GM23338 (cell line): ENCODE results near the gene SUN2. TPM values are rescaled to one million over a fixed set of nuclear protein-coding genes. Genes with fewer than 3 reads are reported as not detected.

Experiments used
- ATAC-seq: fragments of 200-7000 bp; cut with Tn5 transposase; 3 replicates; pipeline ENCODE4 v1.9.1; 2020
- DNase-seq: peaks from one replicate; pipeline ENCODE4 v3.0.0-alpha.2; 2015; ENCODE audit warnings: low spot score
- H2AFZ ChIP-seq: fragments of 200-600 bp; sonication (generic); 2 replicates; pipeline ENCODE4 v1.8.0; 2016; ENCODE audit warnings: antibody characterized with exemption, mild to moderate bottlenecking, moderate library complexity
- H3F3A ChIP-seq: fragments of 200-600 bp; sonication (generic); replicated peaks from 2 replicates; pipeline ENCODE4 v1.8.0; 2017; ENCODE audit warnings: antibody characterized with exemption, mixed run types, low read depth
- H3K27ac ChIP-seq: fragments of 200-600 bp; sonication (generic); 2 replicates; pipeline ENCODE4 v1.6.1; 2016; ENCODE audit warnings: low read depth
- H3K27me3 ChIP-seq: fragments of 200-600 bp; sonication (generic); 2 replicates; pipeline ENCODE4 v1.8.0; 2016; ENCODE audit warnings: mild to moderate bottlenecking, mixed run types, moderate library complexity; ENCODE audit not compliant: insufficient read depth
- H3K36me3 ChIP-seq: fragments of 200-600 bp; sonication (generic); 2 replicates; pipeline ENCODE4 v1.8.0; 2016; ENCODE audit warnings: mild to moderate bottlenecking; ENCODE audit not compliant: insufficient read depth
- H3K4me1 ChIP-seq: fragments of 200-600 bp; sonication (generic); 2 replicates; pipeline ENCODE4 v1.8.0; 2016; ENCODE audit warnings: mild to moderate bottlenecking, moderate library complexity; ENCODE audit not compliant: insufficient read depth
- H3K4me2 ChIP-seq: fragments of 200-600 bp; sonication (generic); 2 replicates; pipeline ENCODE4 v1.7.1; 2017; ENCODE audit warnings: mixed run types
- H3K4me3 ChIP-seq: fragments of 200-600 bp; sonication (generic); 2 replicates; pipeline ENCODE4 v1.6.1; 2016; ENCODE audit warnings: mixed run types
- H3K79me2 ChIP-seq: fragments of 200-600 bp; sonication (generic); replicated peaks from 2 replicates; pipeline ENCODE4 v1.8.0; 2017; ENCODE audit warnings: mild to moderate bottlenecking; ENCODE audit not compliant: insufficient read depth
- H3K9me2 ChIP-seq: fragments of 200-600 bp; sonication (generic); 2 replicates; pipeline ENCODE4 v1.8.0; 2017; ENCODE audit not compliant: insufficient read depth
- H4K20me1 ChIP-seq: fragments of 200-600 bp; sonication (generic); replicated peaks from 2 replicates; pipeline ENCODE4 v1.8.0; 2017; ENCODE audit warnings: mild to moderate bottlenecking; ENCODE audit not compliant: insufficient read depth
- H3K27ac Mint-ChIP-seq: 2 replicates; pipeline ENCODE4 v1.8.0; 2020; ENCODE audit warnings: inconsistent platforms, mild to moderate bottlenecking, moderate library complexity, mixed read lengths
- H3K27me3 Mint-ChIP-seq: 3 replicates; pipeline ENCODE4 v1.8.0; 2022; ENCODE audit warnings: low read depth, mild to moderate bottlenecking, moderate library complexity, mixed read lengths, inconsistent platforms; ENCODE audit not compliant: insufficient read depth, poor library complexity
- H3K36me3 Mint-ChIP-seq: 3 replicates; pipeline ENCODE4 v1.8.0; 2021; ENCODE audit warnings: low read depth, mild to moderate bottlenecking, inconsistent platforms, moderate library complexity, mixed read lengths
- H3K4me1 Mint-ChIP-seq: 3 replicates; pipeline ENCODE4 v1.8.0; 2020; ENCODE audit warnings: mild to moderate bottlenecking, inconsistent platforms, mixed read lengths
- H3K4me3 Mint-ChIP-seq: 3 replicates; pipeline ENCODE4 v1.8.0; 2021; ENCODE audit warnings: moderate library complexity, mild to moderate bottlenecking, inconsistent platforms, mixed read lengths
- H3K9me3 Mint-ChIP-seq: 3 replicates; pipeline ENCODE4 v1.8.0; 2020; ENCODE audit warnings: moderate library complexity, mild to moderate bottlenecking, inconsistent platforms, mixed read lengths
- CREB1 ChIP-seq: fragments of 250-450 bp; sonication (Bioruptor Pico); IDR thresholded peaks from 2 replicates; pipeline ENCODE4 v1.5.0; 2020; ENCODE audit warnings: low read depth, mild to moderate bottlenecking, moderate library complexity
- EZH2 ChIP-seq: fragments of 200-600 bp; sonication (generic); IDR thresholded peaks from one replicate; pipeline ENCODE4 v1.8.0; 2017; ENCODE audit warnings: antibody characterized with exemption, mild to moderate bottlenecking, low read depth; ENCODE audit not compliant: unreplicated experiment
- JUNB ChIP-seq: IDR thresholded peaks from one replicate; pipeline ENCODE4 v1.6.1; 2016; ENCODE audit warnings: antibody characterized with exemption; ENCODE audit not compliant: unreplicated experiment
- NANOG ChIP-seq: IDR thresholded peaks from 2 replicates; pipeline ENCODE4 v1.6.1; 2016; ENCODE audit warnings: antibody characterized with exemption, borderline replicate concordance
- ZNF114 ChIP-seq: fragments of 250-450 bp; sonication (Bioruptor Pico); IDR thresholded peaks from 2 replicates; pipeline ENCODE4 v1.5.0; 2020; ENCODE audit warnings: mild to moderate bottlenecking, moderate library complexity
- ZNF331 ChIP-seq: fragments of 250-450 bp; sonication (Bioruptor Pico); IDR thresholded peaks from 2 replicates; pipeline ENCODE4 v1.5.0; 2020; ENCODE audit warnings: low read depth, mild to moderate bottlenecking, moderate library complexity
- polyA plus RNA-seq: library from polyadenylated mRNA; unstranded; fragments of >200 nt; fragmentation: Nextera tagmentation; extraction: Ambion mirVana; gene quantifications from 2 replicates; pipeline ENCODE4 v1.2.1, GENCODE V29; 2016
- total RNA-seq: library from RNA; depleted of rRNA; stranded (reverse); fragments of >200 nt; shearing (Covaris generic); gene quantifications from 2 replicates; pipeline ENCODE4 v1.2.3, GENCODE V29; 2014
- TF ChIP-seq, protein P1 (sequence below): IDR thresholded peaks from 2 replicates; pipeline ENCODE4 v1.6.1; 2016; ENCODE audit warnings: antibody characterized with exemption
- TF ChIP-seq, protein P2 (sequence below), 2 experiments: fragments of 200-600 bp in 1 of 2; sonication (generic) in 1 of 2; conservative IDR thresholded peaks; 2 replicates each; pipeline versions ENCODE4 v1.5.1 to v1.6.1; 2016 to 2017; ENCODE audit warnings: antibody characterized with exemption in 2 of 2, low read depth in 2 of 2, mild to moderate bottlenecking in 2 of 2, moderate library complexity in 1 of 2

SUN2 gene
- total and polyA plus RNA-seq, 2 experiments from 2014 or later = 7.2 to 17.6 TPM

DNA sequence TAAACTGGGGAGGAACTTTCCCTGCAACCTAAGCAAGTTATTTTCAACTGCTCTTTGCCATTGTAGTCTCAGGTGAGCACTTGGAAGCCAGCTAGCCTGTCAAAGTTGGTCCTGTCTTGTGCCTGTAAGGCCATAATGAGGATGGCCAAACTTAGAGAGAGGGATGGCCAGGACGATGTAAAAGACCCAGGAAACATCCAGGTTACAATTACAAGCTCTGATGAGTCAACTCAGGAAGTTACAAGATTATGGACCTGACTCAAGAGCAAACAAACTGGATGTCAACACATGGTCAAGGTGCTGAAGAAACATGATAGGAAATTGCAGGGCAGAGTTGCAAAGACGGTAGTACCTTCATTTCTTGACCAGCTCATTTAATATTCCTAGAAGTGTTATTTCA lies 48.5 kb downstream of the SUN2 start (continued):
- TF ChIP-seq ZNF331 (CRISPR knock-in tag) = no peak

DNA sequence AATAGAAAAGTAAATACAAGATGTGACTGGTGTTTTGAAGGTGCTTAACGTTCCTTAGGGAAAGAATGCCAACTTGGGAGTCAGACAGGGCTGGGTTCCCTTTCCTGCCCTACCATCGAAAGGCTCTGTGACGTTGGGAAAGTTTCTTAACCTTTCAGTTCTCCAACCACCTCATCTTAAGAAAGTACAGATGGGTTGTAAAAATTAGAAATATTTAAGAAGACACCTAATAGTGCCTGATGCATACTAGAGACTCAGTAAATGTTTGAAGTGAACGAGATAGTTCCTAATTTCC lies 49.0 kb downstream of the SUN2 start:
- peaks cover 56% of the 10 kb centered on the region for H3K79me2 ChIP-seq
- peaks cover 54% of the 10 kb centered on the region for H3K4me1 Mint-ChIP-seq

DNA sequence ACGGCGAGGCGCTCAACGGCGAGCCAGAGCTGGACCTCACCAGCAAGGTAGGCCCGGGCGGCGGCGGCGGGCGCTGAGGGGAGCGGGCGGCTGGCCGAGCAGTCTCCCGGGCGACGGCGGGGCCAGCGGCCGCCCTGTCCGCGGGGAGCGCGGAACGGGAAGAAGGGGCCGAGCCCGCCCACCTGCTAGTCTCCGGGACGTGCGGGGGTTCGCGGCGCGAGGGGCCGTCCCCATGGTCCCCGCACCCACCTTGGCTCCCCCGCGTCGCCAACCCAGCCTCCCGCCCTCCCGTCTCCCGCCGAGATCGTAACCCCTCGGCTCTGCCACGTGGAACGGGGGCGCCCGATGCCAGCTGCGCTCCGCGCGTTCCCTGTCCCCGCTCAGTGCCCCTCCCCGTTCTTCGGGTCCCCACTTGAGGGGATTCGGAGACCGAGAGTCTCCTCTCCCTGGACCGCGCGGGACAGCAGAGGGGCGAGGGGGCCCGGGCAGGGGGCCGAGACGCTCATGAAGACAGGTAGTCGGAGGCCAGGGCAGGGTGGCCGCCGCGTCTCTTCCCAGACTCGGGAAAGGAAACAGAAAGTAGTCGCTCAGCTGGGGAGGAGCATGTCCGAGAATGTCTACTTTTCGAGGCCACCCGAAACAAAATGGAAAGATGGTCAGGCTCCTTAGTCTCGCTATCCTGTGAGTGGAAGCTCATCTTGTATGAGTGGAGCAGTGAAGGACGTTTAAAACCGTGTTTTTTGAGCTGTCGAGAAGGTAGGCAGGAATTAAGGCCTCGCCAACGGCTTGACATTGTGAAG lies 49.5 kb downstream of the SUN2 start:
- H3K4me3 Mint-ChIP-seq = peak overlapping the region; percentile 90
- H3K9me2 ChIP-seq = no peaks in the 10 kb centered on the region
- TF ChIP-seq ZNF114 (CRISPR knock-in tag) (no peak), EZH2 (no peak), CREB1 (no peak), NANOG (no peak), JUNB (no peak)
- TF ChIP-seq, protein P1, sequence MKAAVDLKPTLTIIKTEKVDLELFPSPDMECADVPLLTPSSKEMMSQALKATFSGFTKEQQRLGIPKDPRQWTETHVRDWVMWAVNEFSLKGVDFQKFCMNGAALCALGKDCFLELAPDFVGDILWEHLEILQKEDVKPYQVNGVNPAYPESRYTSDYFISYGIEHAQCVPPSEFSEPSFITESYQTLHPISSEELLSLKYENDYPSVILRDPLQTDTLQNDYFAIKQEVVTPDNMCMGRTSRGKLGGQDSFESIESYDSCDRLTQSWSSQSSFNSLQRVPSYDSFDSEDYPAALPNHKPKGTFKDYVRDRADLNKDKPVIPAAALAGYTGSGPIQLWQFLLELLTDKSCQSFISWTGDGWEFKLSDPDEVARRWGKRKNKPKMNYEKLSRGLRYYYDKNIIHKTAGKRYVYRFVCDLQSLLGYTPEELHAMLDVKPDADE = no peak
- TF ChIP-seq, protein P2, sequence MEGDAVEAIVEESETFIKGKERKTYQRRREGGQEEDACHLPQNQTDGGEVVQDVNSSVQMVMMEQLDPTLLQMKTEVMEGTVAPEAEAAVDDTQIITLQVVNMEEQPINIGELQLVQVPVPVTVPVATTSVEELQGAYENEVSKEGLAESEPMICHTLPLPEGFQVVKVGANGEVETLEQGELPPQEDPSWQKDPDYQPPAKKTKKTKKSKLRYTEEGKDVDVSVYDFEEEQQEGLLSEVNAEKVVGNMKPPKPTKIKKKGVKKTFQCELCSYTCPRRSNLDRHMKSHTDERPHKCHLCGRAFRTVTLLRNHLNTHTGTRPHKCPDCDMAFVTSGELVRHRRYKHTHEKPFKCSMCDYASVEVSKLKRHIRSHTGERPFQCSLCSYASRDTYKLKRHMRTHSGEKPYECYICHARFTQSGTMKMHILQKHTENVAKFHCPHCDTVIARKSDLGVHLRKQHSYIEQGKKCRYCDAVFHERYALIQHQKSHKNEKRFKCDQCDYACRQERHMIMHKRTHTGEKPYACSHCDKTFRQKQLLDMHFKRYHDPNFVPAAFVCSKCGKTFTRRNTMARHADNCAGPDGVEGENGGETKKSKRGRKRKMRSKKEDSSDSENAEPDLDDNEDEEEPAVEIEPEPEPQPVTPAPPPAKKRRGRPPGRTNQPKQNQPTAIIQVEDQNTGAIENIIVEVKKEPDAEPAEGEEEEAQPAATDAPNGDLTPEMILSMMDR (conservative IDR thresholded peaks at IDR 0.05; ENCODE audit: low read depth in 2 of 2) = no peak
- peaks cover 51% of the 10 kb centered on the region for H3K79me2 ChIP-seq
- H3K9me3 Mint-ChIP-seq = no peaks in the 10 kb centered on the region
- peaks cover 4% of the 10 kb centered on the region; the same call in 1 of the 2 replicates for H3K36me3 ChIP-seq
- H3K4me3 ChIP-seq = peak overlapping the region; percentile 83
- H3K36me3 Mint-ChIP-seq = peaks cover 11% of the 10 kb centered on the region
- no peak overlapping the region for H2AFZ ChIP-seq
- peaks cover 54% of the 10 kb centered on the region for H3K4me1 Mint-ChIP-seq
- no peaks in the 10 kb centered on the region for H3K27me3 ChIP-seq
- H3K27me3 Mint-ChIP-seq = peaks cover 17% of the 10 kb centered on the region
- peak; percentile 38 for DNase-seq
- 0 out of 2 replicates have a peak overlapping the region, but pooled peaks have one; percentile 48 for H3K27ac Mint-ChIP-seq
- peaks cover 36% of the 10 kb centered on the region for H3K4me1 ChIP-seq
- ATAC-seq = peak; percentile 8
- H3F3A ChIP-seq = peaks cover 3% of the 10 kb centered on the region; the same call in 1 of the 2 replicates
- H3K27ac ChIP-seq = no peak overlapping the region
- peaks cover 36% of the 10 kb centered on the region for H4K20me1 ChIP-seq
- H3K4me2 ChIP-seq = peak overlapping the region; percentile 91

More for the DNA sequence above, 49.0 kb downstream of the SUN2 start:
- H3F3A ChIP-seq = no peaks in the 10 kb centered on the region
- H4K20me1 ChIP-seq = peaks cover 41% of the 10 kb centered on the region
- peaks cover 39% of the 10 kb centered on the region for H3K4me1 ChIP-seq
- no peak for ATAC-seq
- no peak overlapping the region for H3K27ac ChIP-seq
- H3K36me3 ChIP-seq = peaks cover 7% of the 10 kb centered on the region; the same call in 1 of the 2 replicates
- H2AFZ ChIP-seq = no peak overlapping the region
- peaks cover 11% of the 10 kb centered on the region for H3K36me3 Mint-ChIP-seq
- TF ChIP-seq, protein P2 (conservative IDR thresholded peaks at IDR 0.05; ENCODE audit: low read depth in 2 of 2) = no peak
- peaks cover 12% of the 10 kb centered on the region for H3K27me3 Mint-ChIP-seq
- H3K4me3 Mint-ChIP-seq = peak overlapping the region; percentile 90
- H3K9me3 Mint-ChIP-seq = no peaks in the 10 kb centered on the region
- H3K4me3 ChIP-seq = peak overlapping the region; percentile 83
- no peaks in the 10 kb centered on the region for H3K9me2 ChIP-seq
- H3K27ac Mint-ChIP-seq = 0 out of 2 replicates have a peak overlapping the region, but pooled peaks have one; percentile 48
- DNase-seq = no peak
- no peaks in the 10 kb centered on the region for H3K27me3 ChIP-seq
- peak overlapping the region; percentile 91 for H3K4me2 ChIP-seq
